ENCODE results near the gene P2RX5.
A peak's percentile ranks its signal among the peaks of the same experiment; 100 is the strongest.

Gene P2RX5

GRCh38 chr17:3715296-3715695 lies 19.3 kb upstream of the P2RX5 start:
- Histone ChIP-seq H3K36me3 (ENCODE audit: insufficient read depth, low read length) (peaks cover 23% of the 10 kb centered on the region; the same call in 1 of the 2 replicates), H3K9me3 (ENCODE audit: insufficient read depth, low read depth, low read length) (no peaks in the 10 kb centered on the region), H3K4me3 (ENCODE audit: low read length, poor library complexity, severe bottlenecking) (no peak overlapping the region), H3F3A (ENCODE audit: low read depth) (peaks cover 18% of the 10 kb centered on the region; the same call in 1 of the 2 replicates), H3K79me2 (ENCODE audit: insufficient read depth, low read length) (peaks cover 14% of the 10 kb centered on the region; the same call in 1 of the 2 replicates), H2AFZ (ENCODE audit: low read length) (no peak overlapping the region), H4K20me1 (ENCODE audit: insufficient read depth, low read length, poor library complexity, severe bottlenecking) (no peaks in the 10 kb centered on the region), H3K4me1 (ENCODE audit: insufficient read depth, low read length, poor library complexity, severe bottlenecking) (peaks cover 67% of the 10 kb centered on the region), H3K27me3 (ENCODE audit: insufficient read depth, low read length, poor library complexity, severe bottlenecking) (no peaks in the 10 kb centered on the region), H3K9ac (ENCODE audit: low read depth, low read length, poor library complexity, severe bottlenecking) (peak overlapping the region; percentile 1), H3K9me2 (replicated peaks; ENCODE audit: low read depth, low read length) (no peaks in the 10 kb centered on the region), H3K4me2 (ENCODE audit: low read depth, low read length, poor library complexity, severe bottlenecking) (no peak overlapping the region)
- TF ChIP-seq EZH2phosphoT487 (IDR thresholded peaks at IDR 0.05; ENCODE audit: borderline replicate concordance): no peak
- TF ChIP-seq CTCF (conservative IDR thresholded peaks at IDR 0.05; ENCODE audit: low read length): no peak

GRCh38 chr17:3712811-3713463 lies 17.0 kb upstream of the P2RX5 start:
- H3K4me2 ChIP-seq (ENCODE audit: low read depth, low read length, poor library complexity, severe bottlenecking): peak overlapping the region; percentile 56
- peaks cover 23% of the 10 kb centered on the region; the same call in 1 of the 2 replicates for H3K36me3 ChIP-seq (ENCODE audit: insufficient read depth, low read length)
- peaks cover 18% of the 10 kb centered on the region; the same call in 1 of the 2 replicates for H3F3A ChIP-seq (ENCODE audit: low read depth)
- 0 out of 2 replicates have a peak, but pooled peaks cover 4% of the 10 kb centered on the region for H3K79me2 ChIP-seq (ENCODE audit: insufficient read depth, low read length)
- peak overlapping the region; percentile 5 for H3K4me3 ChIP-seq (ENCODE audit: low read length, poor library complexity, severe bottlenecking)
- H3K9ac ChIP-seq (ENCODE audit: low read depth, low read length, poor library complexity, severe bottlenecking): peak overlapping the region; percentile 74
- no peak overlapping the region for H2AFZ ChIP-seq (ENCODE audit: low read length)
- no peaks in the 10 kb centered on the region for H3K27me3 ChIP-seq (ENCODE audit: insufficient read depth, low read length, poor library complexity, severe bottlenecking)
- no peaks in the 10 kb centered on the region for H3K9me3 ChIP-seq (ENCODE audit: insufficient read depth, low read depth, low read length)
- no peaks in the 10 kb centered on the region for H4K20me1 ChIP-seq (ENCODE audit: insufficient read depth, low read length, poor library complexity, severe bottlenecking)
- TF ChIP-seq EZH2phosphoT487 (IDR thresholded peaks at IDR 0.05; ENCODE audit: borderline replicate concordance) (no peak), CTCF (conservative IDR thresholded peaks at IDR 0.05; ENCODE audit: low read length) (no peak)
- H3K9me2 ChIP-seq (replicated peaks; ENCODE audit: low read depth, low read length): no peaks in the 10 kb centered on the region
- peaks cover 50% of the 10 kb centered on the region for H3K4me1 ChIP-seq (ENCODE audit: insufficient read depth, low read length, poor library complexity, severe bottlenecking)

- Histone ChIP-seq H3K27me3 (ENCODE audit: insufficient read depth, low read length, poor library complexity, severe bottlenecking) (no peaks in the 10 kb centered on the region), H3K4me2 (ENCODE audit: low read depth, low read length, poor library complexity, severe bottlenecking) (peak overlapping the region; percentile 56), H3K9ac (ENCODE audit: low read depth, low read length, poor library complexity, severe bottlenecking) (peak overlapping the region; percentile 74), H3K9me3 (ENCODE audit: insufficient read depth, low read depth, low read length) (no peaks in the 10 kb centered on the region), H3K36me3 (ENCODE audit: insufficient read depth, low read length) (peaks cover 12% of the 10 kb centered on the region; the same call in 1 of the 2 replicates), H3K4me1 (ENCODE audit: insufficient read depth, low read length, poor library complexity, severe bottlenecking) (peaks cover 44% of the 10 kb centered on the region), H3K4me3 (ENCODE audit: low read length, poor library complexity, severe bottlenecking) (peak overlapping the region; percentile 40), H3K79me2 (ENCODE audit: insufficient read depth, low read length) (0 out of 2 replicates have a peak, but pooled peaks cover 4% of the 10 kb centered on the region), H3K9me2 (replicated peaks; ENCODE audit: low read depth, low read length) (no peaks in the 10 kb centered on the region), H3F3A (ENCODE audit: low read depth) (peaks cover 18% of the 10 kb centered on the region; the same call in 1 of the 2 replicates), H4K20me1 (ENCODE audit: insufficient read depth, low read length, poor library complexity, severe bottlenecking) (no peaks in the 10 kb centered on the region), H2AFZ (ENCODE audit: low read length) (peak overlapping the region; percentile 47; the same call in 1 of the 2 replicates)
- no peak for TF ChIP-seq CTCF (conservative IDR thresholded peaks at IDR 0.05; ENCODE audit: low read length)
These were observed 15.0 kb upstream of the P2RX5 start for GRCh38 chr17:3710951-3711383.

Measured in Loucy (cell line).